SU-DHL-6 (cell line): ENCODE results near the gene EXOC4.

Experiments
- CTCF ChIP-seq: fragments of 200-600 bp; sonication (generic); IDR thresholded peaks from one replicate; pipeline ENCODE4 v1.5.1; 2017; ENCODE audit warnings: antibody characterized with exemption, mild to moderate bottlenecking, low read length, moderate library complexity; ENCODE audit not compliant: insufficient read depth, poor library complexity, severe bottlenecking
- EZH2phosphoT487 ChIP-seq: fragments of 200-600 bp; sonication (generic), shearing (Covaris generic); conservative IDR thresholded peaks from 2 replicates; pipeline ENCODE4 v1.6.1; 2018; ENCODE audit warnings: mild to moderate bottlenecking, antibody characterized with exemption, low read length, moderate library complexity, mixed read lengths

GRCh38 chr7:133423618-133424017 is 170.7 kb downstream of the EXOC4 start:
- no peak for TF ChIP-seq CTCF
- no peak for TF ChIP-seq EZH2phosphoT487
